Forelimb muscle (tissue), 1 donor: ENCODE measurements around the gene HELZ. TPM values are rescaled to one million over a fixed set of nuclear protein-coding genes. Genes with fewer than 3 reads are reported as not detected.

Experiments
- DNase-seq: peaks from one replicate; pipeline ENCODE4 v3.0.0-alpha.2; 2013; ENCODE audit warnings: low read depth
- polyA plus RNA-seq: library from polyadenylated mRNA; unstranded; fragments of 120-200 nt; gene quantifications from one replicate; pipeline ENCODE4 v1.2.1, GENCODE V29; 2013; ENCODE audit not compliant: insufficient read length

Gene HELZ
- polyA plus RNA-seq, 1 donor, result 20.6 TPM

GRCh38 chr17:67025216-67025792 lies 219.7 kb downstream of the HELZ start:
- DNase-seq, result no peak

- DNase-seq, result no peak
Measured at GRCh38 chr17:67024736-67025135, 220.3 kb downstream of the HELZ start.

- DNase-seq, result no peak
Measured at GRCh38 chr17:67022451-67022810, 222.6 kb downstream of the HELZ start.

GRCh38 chr17:67021743-67022450 lies 223.1 kb downstream of the HELZ start:
- DNase-seq, result no peak

GRCh38 chr17:67021196-67021595 lies 223.8 kb downstream of the HELZ start:
- no peak for DNase-seq

Other genes starting within 250 kb of the HELZ start
- 267 TPM for gene CACNG1, start 200.6 kb downstream of the HELZ start, polyA plus RNA-seq
- 33.1 TPM for gene PSMD12, start 121.4 kb upstream of the HELZ start, polyA plus RNA-seq
- 9.4 TPM for gene PITPNC1, start 132.1 kb upstream of the HELZ start, polyA plus RNA-seq